DND-41 (cell line): ENCODE data around the gene PLD1.

Source experiments
- ATAC-seq: fragments of 200-7000 bp; cut with Tn5 transposase; 3 replicates; pipeline ENCODE4 v1.9.1; 2021; ENCODE audit warnings: low read depth; ENCODE audit not compliant: insufficient read depth
- DNase-seq: peaks from one replicate; pipeline ENCODE4 v3.0.0-alpha.2; 2020
- H2AFZ ChIP-seq: 2 replicates; pipeline ENCODE4 v1.6.0; 2012; ENCODE audit warnings: low read depth, low read length
- H3K27ac ChIP-seq: 2 replicates; pipeline ENCODE4 v1.5.1; 2012; ENCODE audit warnings: low read length, inconsistent platforms
- H3K27me3 ChIP-seq: fragments of 200-600 bp; sonication (generic); 2 replicates; pipeline ENCODE4 v1.6.0; 2012; ENCODE audit warnings: low read length, mild to moderate bottlenecking, inconsistent platforms; ENCODE audit not compliant: insufficient read depth, poor library complexity
- H3K36me3 ChIP-seq: 2 replicates; pipeline ENCODE4 v1.5.1; 2012; ENCODE audit warnings: low read length, inconsistent platforms; ENCODE audit not compliant: insufficient read depth
- H3K4me1 ChIP-seq: 2 replicates; pipeline ENCODE4 v1.5.1; 2012; ENCODE audit warnings: mild to moderate bottlenecking, low read length; ENCODE audit not compliant: insufficient read depth
- H3K4me2 ChIP-seq: 2 replicates; pipeline ENCODE4 v1.6.0; 2012; ENCODE audit warnings: mild to moderate bottlenecking, moderate library complexity, low read length, inconsistent platforms; ENCODE audit not compliant: insufficient read depth
- H3K4me3 ChIP-seq, 2 experiments: fragments of 200-600 bp in 1 of 2; shearing (Covaris generic) in 1 of 2; 2 replicates each; pipeline ENCODE4 v1.5.1; 2012 to 2016; ENCODE audit warnings: inconsistent platforms in 2 of 2, low read length in 2 of 2, mild to moderate bottlenecking in 2 of 2, low read depth in 1 of 2, moderate library complexity in 1 of 2
- H3K79me2 ChIP-seq: 2 replicates; pipeline ENCODE4 v1.6.0; 2012; ENCODE audit warnings: low read length, inconsistent platforms; ENCODE audit not compliant: insufficient read depth
- H3K9ac ChIP-seq: 2 replicates; pipeline ENCODE4 v1.6.0; 2012; ENCODE audit warnings: low read depth, mild to moderate bottlenecking, inconsistent platforms, low read length, moderate library complexity
- H3K9me3 ChIP-seq: 2 replicates; pipeline ENCODE4 v1.5.1; 2012; ENCODE audit warnings: low read length, moderate library complexity, mild to moderate bottlenecking, inconsistent platforms; ENCODE audit not compliant: insufficient read depth, severe bottlenecking
- H4K20me1 ChIP-seq: 2 replicates; pipeline ENCODE4 v1.6.0; 2012; ENCODE audit warnings: low read length; ENCODE audit not compliant: insufficient read depth
- CTCF ChIP-seq: IDR thresholded peaks from 2 replicates; pipeline ENCODE4 v1.5.1; 2012; ENCODE audit warnings: borderline replicate concordance, low read length, moderate library complexity, mild to moderate bottlenecking; ENCODE audit not compliant: poor library complexity, severe bottlenecking; ENCODE audit errors: extremely low read depth
- EZH2 ChIP-seq: IDR thresholded peaks from 3 replicates; pipeline ENCODE4 v1.6.1; 2012; ENCODE audit warnings: borderline replicate concordance, low read depth, mild to moderate bottlenecking, moderate library complexity, low read length, inconsistent platforms; ENCODE audit not compliant: severe bottlenecking

Gene PLD1

GRCh38 chr3:171835613-171836012 is 25.3 kb upstream of the PLD1 start:
- H3K4me3 ChIP-seq = no peak overlapping the region
- no peak for DNase-seq
- peaks cover 4% of the 10 kb centered on the region for H3K27me3 ChIP-seq
- no peak overlapping the region for H3K4me2 ChIP-seq
- H3K36me3 ChIP-seq = no peaks in the 10 kb centered on the region
- no peaks in the 10 kb centered on the region for H3K9me3 ChIP-seq
- H3K4me1 ChIP-seq = no peaks in the 10 kb centered on the region
- ATAC-seq = no peak
- H3K27ac ChIP-seq = no peak overlapping the region
- no peak overlapping the region for H2AFZ ChIP-seq
- no peaks in the 10 kb centered on the region for H3K79me2 ChIP-seq
- H4K20me1 ChIP-seq = no peaks in the 10 kb centered on the region
- TF ChIP-seq CTCF (no peak), EZH2 (no peak)
- H3K9ac ChIP-seq = no peak overlapping the region

- no peak overlapping the region for H3K9ac ChIP-seq
- no peaks in the 10 kb centered on the region for H3K79me2 ChIP-seq
- TF ChIP-seq CTCF (no peak), EZH2 (no peak)
- no peaks in the 10 kb centered on the region for H3K9me3 ChIP-seq
- peaks cover 7% of the 10 kb centered on the region for H3K27me3 ChIP-seq
- no peak for ATAC-seq
- H3K27ac ChIP-seq = no peak overlapping the region
- DNase-seq = no peak
- H3K4me3 ChIP-seq = no peak overlapping the region
- H3K4me1 ChIP-seq = no peaks in the 10 kb centered on the region
- H3K36me3 ChIP-seq = no peaks in the 10 kb centered on the region
- H4K20me1 ChIP-seq = no peaks in the 10 kb centered on the region
- no peak overlapping the region for H2AFZ ChIP-seq
- H3K4me2 ChIP-seq = no peak overlapping the region
These were observed 24.8 kb upstream of the PLD1 start for GRCh38 chr3:171835116-171835515.

- Histone ChIP-seq H3K27ac (no peak overlapping the region), H3K4me2 (no peak overlapping the region), H4K20me1 (no peaks in the 10 kb centered on the region), H3K79me2 (no peaks in the 10 kb centered on the region), H3K9me3 (no peaks in the 10 kb centered on the region), H3K9ac (no peak overlapping the region), H3K4me3 (no peak overlapping the region), H3K27me3 (peaks cover 10% of the 10 kb centered on the region), H3K36me3 (no peaks in the 10 kb centered on the region), H2AFZ (no peak overlapping the region), H3K4me1 (no peaks in the 10 kb centered on the region)
- DNase-seq = no peak
- TF ChIP-seq EZH2 (no peak), CTCF (no peak)
- ATAC-seq = no peak
These were observed 24.1 kb upstream of the PLD1 start for GRCh38 chr3:171834461-171834801.
